Measurements from ENCODE around the gene OLFML2B. TPM values are rescaled to one million over a fixed set of nuclear protein-coding genes. Genes with fewer than 3 reads are reported as not detected.
A peak's percentile ranks its signal among the peaks of the same experiment; 100 is the strongest.

Gene OLFML2B
- total RNA-seq, 1 donor from 2014 or later, result 19.1 TPM

DNA sequence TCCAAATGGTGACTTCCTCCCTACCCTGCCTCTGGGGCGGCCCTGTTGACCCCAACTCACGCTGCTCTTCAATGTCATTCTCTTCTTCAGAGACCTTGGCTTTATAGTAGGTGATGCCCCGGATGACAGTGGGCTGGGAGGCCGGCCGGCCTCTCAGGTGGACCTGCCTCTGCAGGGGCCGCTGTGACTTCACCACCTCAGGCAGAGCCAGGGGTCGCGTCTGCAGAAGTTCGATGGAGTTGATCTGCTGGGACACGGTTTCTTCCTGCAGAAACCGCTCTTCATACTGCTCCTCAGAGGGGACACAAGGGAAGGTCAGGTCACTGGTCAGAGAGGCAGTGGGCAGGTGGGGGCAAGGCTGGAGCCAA, 23.6 kb downstream of the OLFML2B start:
- TF ChIP-seq, protein P1, sequence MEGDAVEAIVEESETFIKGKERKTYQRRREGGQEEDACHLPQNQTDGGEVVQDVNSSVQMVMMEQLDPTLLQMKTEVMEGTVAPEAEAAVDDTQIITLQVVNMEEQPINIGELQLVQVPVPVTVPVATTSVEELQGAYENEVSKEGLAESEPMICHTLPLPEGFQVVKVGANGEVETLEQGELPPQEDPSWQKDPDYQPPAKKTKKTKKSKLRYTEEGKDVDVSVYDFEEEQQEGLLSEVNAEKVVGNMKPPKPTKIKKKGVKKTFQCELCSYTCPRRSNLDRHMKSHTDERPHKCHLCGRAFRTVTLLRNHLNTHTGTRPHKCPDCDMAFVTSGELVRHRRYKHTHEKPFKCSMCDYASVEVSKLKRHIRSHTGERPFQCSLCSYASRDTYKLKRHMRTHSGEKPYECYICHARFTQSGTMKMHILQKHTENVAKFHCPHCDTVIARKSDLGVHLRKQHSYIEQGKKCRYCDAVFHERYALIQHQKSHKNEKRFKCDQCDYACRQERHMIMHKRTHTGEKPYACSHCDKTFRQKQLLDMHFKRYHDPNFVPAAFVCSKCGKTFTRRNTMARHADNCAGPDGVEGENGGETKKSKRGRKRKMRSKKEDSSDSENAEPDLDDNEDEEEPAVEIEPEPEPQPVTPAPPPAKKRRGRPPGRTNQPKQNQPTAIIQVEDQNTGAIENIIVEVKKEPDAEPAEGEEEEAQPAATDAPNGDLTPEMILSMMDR (IDR thresholded peaks at IDR 0.05), result no peak
- Histone ChIP-seq H3K4me3 (no peak overlapping the region), H3K9me3 (no peaks in the 10 kb centered on the region), H3K36me3 (peaks cover 4% of the 10 kb centered on the region), H3K4me1 (no peaks in the 10 kb centered on the region), H3K27ac (no peak overlapping the region), H3K27me3 (ENCODE audit: low read depth) (no peaks in the 10 kb centered on the region)
- DNase-seq (no peak), ATAC-seq (no peak)
- intact Hi-C loops (cut with DNase I), result no loop called here

DNA sequence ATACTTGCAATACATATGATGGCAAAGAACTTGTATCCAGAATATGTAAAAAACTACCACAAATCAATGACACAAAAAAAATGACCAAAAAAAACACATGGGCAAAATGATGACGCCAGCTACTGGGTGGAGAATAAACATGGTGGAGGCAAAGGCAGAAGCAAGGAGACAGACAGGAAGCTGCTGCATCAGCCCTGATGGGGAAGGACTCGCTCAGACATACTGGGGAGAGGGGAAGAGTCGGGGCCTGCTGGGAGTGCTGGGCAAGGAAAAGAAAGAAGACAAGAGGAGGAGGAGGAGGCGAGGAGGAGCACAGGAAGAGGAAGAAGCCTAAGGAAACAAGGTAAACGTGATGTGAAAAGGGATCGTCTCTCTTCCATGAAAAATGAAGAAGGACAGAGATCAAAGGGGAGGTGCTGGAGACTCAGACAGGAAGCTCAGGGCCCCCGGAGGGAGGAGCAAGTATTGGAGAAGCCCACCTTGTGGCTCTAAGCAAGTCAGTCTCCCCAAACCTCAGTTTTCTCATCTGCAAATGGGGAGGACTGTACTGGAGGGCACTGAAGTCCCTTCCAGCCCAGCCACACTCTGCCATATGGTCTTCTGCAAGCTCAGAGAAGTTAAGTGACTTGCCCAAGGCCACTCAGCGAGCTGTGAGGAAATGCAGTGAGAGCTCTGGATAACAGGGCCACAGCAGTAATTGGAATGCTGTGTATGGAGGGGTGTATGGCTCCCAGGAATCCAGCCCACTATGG, 24.2 kb downstream of the OLFML2B start:
- no peaks in the 10 kb centered on the region for H3K9me3 ChIP-seq
- H3K4me3 ChIP-seq, result no peak overlapping the region
- no peaks in the 10 kb centered on the region for H3K27me3 ChIP-seq (ENCODE audit: low read depth)
- DNase-seq (no peak), ATAC-seq (no peak)
- intact Hi-C loops (cut with DNase I), result no loop called here
- TF ChIP-seq, protein P1 (IDR thresholded peaks at IDR 0.05), result no peak
- H3K36me3 ChIP-seq, result peaks cover 4% of the 10 kb centered on the region
- no peaks in the 10 kb centered on the region for H3K4me1 ChIP-seq
- no peak overlapping the region for H3K27ac ChIP-seq

DNA sequence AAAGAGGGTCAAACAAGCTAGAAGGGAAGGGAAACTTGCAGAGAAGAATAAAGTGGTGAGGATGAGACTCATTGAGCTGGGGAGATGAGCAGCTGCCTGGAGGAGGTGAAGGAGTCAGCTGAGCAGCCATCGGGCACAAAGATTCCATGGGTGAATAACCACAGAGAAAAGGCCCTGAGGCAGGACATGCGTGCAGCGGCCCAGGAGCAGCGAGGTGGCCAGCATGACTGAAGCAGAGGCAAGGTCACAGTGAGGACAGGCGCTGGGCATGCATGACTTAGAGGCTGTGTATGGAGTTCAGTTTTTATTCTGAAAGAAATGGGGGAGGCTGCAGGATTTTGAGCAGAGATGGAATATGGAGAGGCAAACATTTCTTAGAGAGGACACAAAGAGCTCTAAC, 24.9 kb downstream of the OLFML2B start:
- no peak for ATAC-seq
- TF ChIP-seq, protein P1 (IDR thresholded peaks at IDR 0.05), result no peak
- intact Hi-C loops (cut with DNase I), result no loop called here
- Histone ChIP-seq H3K4me1 (no peaks in the 10 kb centered on the region), H3K27ac (no peak overlapping the region), H3K27me3 (ENCODE audit: low read depth) (no peaks in the 10 kb centered on the region), H3K36me3 (peaks cover 4% of the 10 kb centered on the region), H3K9me3 (no peaks in the 10 kb centered on the region), H3K4me3 (no peak overlapping the region)
- DNase-seq, result no peak

DNA sequence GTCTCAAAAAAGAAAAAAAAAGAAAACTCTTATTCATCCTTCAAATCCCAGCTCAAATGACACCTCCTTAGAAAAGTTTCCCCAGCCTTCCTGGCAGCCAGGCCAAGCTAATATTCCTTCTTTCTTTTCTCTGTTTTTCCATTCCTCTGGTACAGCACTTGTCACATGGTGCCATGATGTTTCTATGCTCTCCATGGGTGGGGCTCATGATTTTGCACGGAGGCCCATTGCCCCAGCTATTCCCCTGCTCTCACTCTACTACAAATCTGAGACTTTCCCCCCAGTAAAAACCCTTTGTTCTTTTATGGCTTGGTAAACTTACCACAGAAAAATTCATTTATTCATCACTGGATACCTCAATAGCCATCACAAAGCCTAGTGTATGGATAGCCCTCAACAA, 26.5 kb downstream of the OLFML2B start:
- intact Hi-C loops (cut with DNase I), result no loop called here
- Histone ChIP-seq H3K4me3 (no peak overlapping the region), H3K27me3 (ENCODE audit: low read depth) (no peaks in the 10 kb centered on the region), H3K4me1 (no peaks in the 10 kb centered on the region), H3K9me3 (no peaks in the 10 kb centered on the region), H3K36me3 (peaks cover 4% of the 10 kb centered on the region), H3K27ac (no peak overlapping the region)
- DNase-seq (no peak), ATAC-seq (no peak)
- TF ChIP-seq, protein P1 (IDR thresholded peaks at IDR 0.05), result no peak

DNA sequence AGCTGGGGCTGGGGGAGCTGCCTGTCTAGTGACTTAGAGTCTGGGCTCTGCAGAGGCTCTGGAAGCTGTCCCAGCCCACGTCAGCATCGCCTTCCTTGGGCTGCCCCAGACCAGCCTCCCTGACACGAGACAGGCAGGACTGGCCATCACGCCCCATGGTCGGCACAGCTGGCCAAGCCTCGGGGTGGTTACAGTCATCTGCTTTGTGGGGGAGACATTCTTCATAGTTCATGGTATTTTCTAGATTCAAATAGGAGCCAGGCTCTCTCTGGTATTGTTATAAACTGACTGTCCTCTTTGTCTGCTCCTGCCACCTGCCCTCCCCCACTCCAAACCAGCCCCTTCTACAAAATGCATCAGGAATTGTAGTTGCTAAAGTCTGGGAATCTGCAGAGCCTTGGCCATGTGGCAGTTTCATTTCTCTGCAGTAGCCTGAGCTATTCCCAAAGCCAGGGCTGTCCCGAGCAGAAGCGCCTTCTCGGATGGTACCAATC, 29.4 kb downstream of the OLFML2B start:
- no peaks in the 10 kb centered on the region for H3K9me3 ChIP-seq
- intact Hi-C loops (cut with DNase I), result no loop called here
- DNase-seq (no peak), ATAC-seq (peak in 1 of 2 donors; percentile 58)
- no peak overlapping the region for H3K27ac ChIP-seq
- TF ChIP-seq, protein P1 (IDR thresholded peaks at IDR 0.05), result no peak
- H3K4me3 ChIP-seq, result no peak overlapping the region
- H3K4me1 ChIP-seq, result peaks cover 6% of the 10 kb centered on the region
- H3K36me3 ChIP-seq, result peaks cover 4% of the 10 kb centered on the region
- no peaks in the 10 kb centered on the region for H3K27me3 ChIP-seq (ENCODE audit: low read depth)

All from lower lobe of right lung (tissue), 2 donors.